Measurements from ENCODE around the gene IFT88. TPM values are rescaled to one million over a fixed set of nuclear protein-coding genes. Genes with fewer than 3 reads are reported as not detected.

The IFT88 gene
- total RNA-seq, 1 donor from 2014 or later: 29.4 TPM

DNA sequence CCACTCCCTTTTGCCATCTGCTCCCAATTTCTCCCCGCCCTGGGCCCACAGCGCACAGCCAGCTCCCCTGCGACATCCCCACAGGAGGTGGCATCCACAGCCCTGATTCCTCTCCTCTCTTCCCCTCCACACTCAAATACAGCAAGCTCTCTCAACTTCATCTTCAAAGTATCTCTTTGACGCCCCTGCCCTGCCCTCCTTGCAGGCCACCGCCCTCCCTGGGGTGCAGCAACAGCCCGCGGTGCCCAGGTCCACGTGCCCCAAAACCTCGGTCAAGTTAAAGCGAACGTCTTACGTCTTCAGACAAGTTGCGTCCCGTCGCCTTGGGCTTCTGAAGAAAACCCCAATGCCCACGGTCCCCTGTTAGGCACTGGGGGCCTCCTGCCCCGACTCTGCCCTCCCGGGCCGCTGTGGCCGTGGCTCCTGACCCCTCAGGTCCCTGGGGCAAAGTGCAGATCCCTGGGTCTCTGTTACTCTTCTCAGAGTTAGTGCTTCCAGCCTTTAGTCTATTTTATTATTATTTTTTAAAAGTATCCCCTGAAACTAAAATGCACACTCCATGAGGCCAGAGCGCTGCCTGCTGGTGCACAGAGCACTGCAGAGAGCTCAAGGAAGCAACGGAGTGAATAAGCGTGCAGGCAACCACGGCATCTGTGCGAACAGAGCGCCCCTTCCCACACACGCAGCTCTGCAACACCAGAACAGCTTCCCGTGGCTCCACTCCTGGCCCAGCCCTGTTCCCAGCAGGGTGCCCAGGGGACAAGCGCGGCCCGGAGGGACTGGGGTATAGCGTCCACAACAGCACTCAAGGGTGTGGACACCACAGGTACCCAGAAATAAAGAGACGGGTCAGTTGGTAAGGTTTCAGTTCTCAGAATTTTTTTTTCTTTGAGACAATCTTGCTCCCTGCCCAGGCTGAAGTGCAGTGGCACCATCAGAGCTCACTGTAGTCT lies 163.0 kb downstream of the IFT88 start:
- Mint-ChIP-seq H3K4me3 (ENCODE audit: low read depth) (no peak overlapping the region), H3K9me3 (ENCODE audit: low read depth) (no peaks in the 10 kb centered on the region), H3K27me3 (no peaks in the 10 kb centered on the region), H3K36me3 (ENCODE audit: insufficient read depth) (peaks cover 4% of the 10 kb centered on the region), H3K4me1 (ENCODE audit: low read depth) (no peaks in the 10 kb centered on the region), H3K27ac (no peak overlapping the region)
- TF ChIP-seq, protein P1, sequence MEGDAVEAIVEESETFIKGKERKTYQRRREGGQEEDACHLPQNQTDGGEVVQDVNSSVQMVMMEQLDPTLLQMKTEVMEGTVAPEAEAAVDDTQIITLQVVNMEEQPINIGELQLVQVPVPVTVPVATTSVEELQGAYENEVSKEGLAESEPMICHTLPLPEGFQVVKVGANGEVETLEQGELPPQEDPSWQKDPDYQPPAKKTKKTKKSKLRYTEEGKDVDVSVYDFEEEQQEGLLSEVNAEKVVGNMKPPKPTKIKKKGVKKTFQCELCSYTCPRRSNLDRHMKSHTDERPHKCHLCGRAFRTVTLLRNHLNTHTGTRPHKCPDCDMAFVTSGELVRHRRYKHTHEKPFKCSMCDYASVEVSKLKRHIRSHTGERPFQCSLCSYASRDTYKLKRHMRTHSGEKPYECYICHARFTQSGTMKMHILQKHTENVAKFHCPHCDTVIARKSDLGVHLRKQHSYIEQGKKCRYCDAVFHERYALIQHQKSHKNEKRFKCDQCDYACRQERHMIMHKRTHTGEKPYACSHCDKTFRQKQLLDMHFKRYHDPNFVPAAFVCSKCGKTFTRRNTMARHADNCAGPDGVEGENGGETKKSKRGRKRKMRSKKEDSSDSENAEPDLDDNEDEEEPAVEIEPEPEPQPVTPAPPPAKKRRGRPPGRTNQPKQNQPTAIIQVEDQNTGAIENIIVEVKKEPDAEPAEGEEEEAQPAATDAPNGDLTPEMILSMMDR (IDR thresholded peaks at IDR 0.05; ENCODE audit: unreplicated experiment): no peak
- DNase-seq (ENCODE audit: low spot score, unreplicated experiment): no peak

DNA sequence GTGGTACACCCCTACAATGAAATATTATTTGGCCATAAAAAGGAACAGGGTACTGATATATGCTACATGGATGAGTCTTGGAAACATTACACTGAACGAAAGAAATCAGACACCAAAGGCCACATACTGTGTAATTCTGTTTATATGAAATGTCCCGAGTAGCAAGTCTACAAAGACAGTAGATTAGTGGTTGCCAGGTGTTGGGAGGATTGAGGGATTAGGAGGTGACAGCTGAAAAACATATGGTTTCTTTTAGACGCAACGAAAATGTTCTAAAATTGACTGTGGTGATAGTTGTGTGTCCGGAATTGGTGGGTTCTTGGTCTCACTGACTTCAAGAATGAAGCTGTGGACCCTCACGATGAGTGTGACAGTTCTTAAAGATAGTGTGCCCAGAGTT lies 171.7 kb downstream of the IFT88 start:
- H3K27me3 Mint-ChIP-seq: no peaks in the 10 kb centered on the region
- DNase-seq (ENCODE audit: low spot score, unreplicated experiment): no peak
- no peaks in the 10 kb centered on the region for H3K4me1 Mint-ChIP-seq (ENCODE audit: low read depth)
- TF ChIP-seq, protein P1 (IDR thresholded peaks at IDR 0.05; ENCODE audit: unreplicated experiment): no peak
- H3K4me3 Mint-ChIP-seq (ENCODE audit: low read depth): no peak overlapping the region
- peaks cover 7% of the 10 kb centered on the region for H3K36me3 Mint-ChIP-seq (ENCODE audit: insufficient read depth)
- no peak overlapping the region for H3K27ac Mint-ChIP-seq
- no peaks in the 10 kb centered on the region for H3K9me3 Mint-ChIP-seq (ENCODE audit: low read depth)

DNA sequence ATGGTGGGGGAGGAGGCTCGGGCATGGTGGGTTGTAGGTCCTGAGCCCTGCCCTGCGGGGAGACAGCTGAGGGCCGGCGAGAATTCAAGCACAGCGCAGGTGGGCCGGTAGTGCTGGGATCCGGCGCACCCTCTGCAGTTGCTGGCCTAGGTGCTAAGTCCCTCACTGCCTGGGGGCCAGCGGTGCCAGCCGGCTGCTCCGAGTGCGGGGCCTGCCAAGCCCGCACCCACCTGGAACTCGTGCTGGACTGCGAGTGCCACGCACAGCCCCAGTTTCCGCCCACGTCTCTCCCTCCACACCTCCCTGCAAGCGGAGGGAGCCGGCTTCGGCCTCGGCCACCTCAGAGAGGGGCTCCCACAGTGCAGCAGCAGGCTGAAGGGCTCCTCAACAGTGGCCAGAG lies 173.1 kb downstream of the IFT88 start:
- peaks cover 5% of the 10 kb centered on the region for H3K36me3 Mint-ChIP-seq (ENCODE audit: insufficient read depth)
- H3K4me3 Mint-ChIP-seq (ENCODE audit: low read depth): no peak overlapping the region
- no peak overlapping the region for H3K27ac Mint-ChIP-seq
- no peaks in the 10 kb centered on the region for H3K9me3 Mint-ChIP-seq (ENCODE audit: low read depth)
- no peak for DNase-seq (ENCODE audit: low spot score, unreplicated experiment)
- H3K4me1 Mint-ChIP-seq (ENCODE audit: low read depth): no peaks in the 10 kb centered on the region
- no peaks in the 10 kb centered on the region for H3K27me3 Mint-ChIP-seq
- TF ChIP-seq, protein P1 (IDR thresholded peaks at IDR 0.05; ENCODE audit: unreplicated experiment): no peak

Other genes starting within 250 kb of the IFT88 start
- 10.9 and 11.7 TPM in 2 replicates for gene CRYL1, start 41.3 kb upstream of the IFT88 start, total RNA-seq
- gene IL17D, start 136.5 kb downstream of the IFT88 start, total RNA-seq: 6.3 and 6.4 TPM in 2 replicates
- 10.7 and 12.9 TPM in 2 replicates for gene EEF1AKMT1, start 206.8 kb downstream of the IFT88 start, total RNA-seq